Measurements from ENCODE around the gene ESPNL.

The ESPNL gene

GRCh38 chr2:238098901-238099713 is 1.0 kb upstream of the ESPNL start:
- no peak for DNase-seq

GRCh38 chr2:238099714-238100048 is 459 bp upstream of the ESPNL start:
- no peak for DNase-seq

- DNase-seq = no peak
Measured at GRCh38 chr2:238100821-238101771, 956 bp downstream of the ESPNL start.

GRCh38 chr2:238101891-238102841 is 2.0 kb downstream of the ESPNL start:
- DNase-seq = no peak

GRCh38 chr2:238102865-238103264 is 2.7 kb downstream of the ESPNL start:
- DNase-seq = no peak

- DNase-seq = no peak
Measured at GRCh38 chr2:238103465-238104225, 3.5 kb downstream of the ESPNL start.

- DNase-seq = no peak
Measured at GRCh38 chr2:238104226-238104690, 4.1 kb downstream of the ESPNL start.

- DNase-seq = no peak
Measured at GRCh38 chr2:238104691-238105371, 4.7 kb downstream of the ESPNL start.

GRCh38 chr2:238105506-238106338 is 5.6 kb downstream of the ESPNL start:
- no peak for DNase-seq

GRCh38 chr2:238106339-238106697 is 6.2 kb downstream of the ESPNL start:
- DNase-seq = no peak

GRCh38 chr2:238106698-238107524 is 6.8 kb downstream of the ESPNL start:
- DNase-seq = no peak

- no peak for DNase-seq
Measured at GRCh38 chr2:238107525-238108422, 7.6 kb downstream of the ESPNL start.

- no peak for DNase-seq
Measured at GRCh38 chr2:238108423-238109183, 8.5 kb downstream of the ESPNL start.

- DNase-seq = no peak
Measured at GRCh38 chr2:238113611-238114010, 13.5 kb downstream of the ESPNL start.

- no peak for DNase-seq
Measured at GRCh38 chr2:238114331-238114841, 14.2 kb downstream of the ESPNL start.

GRCh38 chr2:238114851-238115660 is 14.9 kb downstream of the ESPNL start:
- no peak for DNase-seq
